ENCODE results near the gene FBXO46. TPM values are rescaled to one million over a fixed set of nuclear protein-coding genes. Genes with fewer than 3 reads are reported as not detected.
"Not testable (repeated sequence)": the region's sequence is repeated elsewhere in the genome, so short reads cannot be mapped to it uniquely, and the experiment has no call there.

FBXO46 gene
- polyA plus RNA-seq, 12 donors, result 8.3 to 31.5 (median 13.2) TPM; not detected in 1

DNA sequence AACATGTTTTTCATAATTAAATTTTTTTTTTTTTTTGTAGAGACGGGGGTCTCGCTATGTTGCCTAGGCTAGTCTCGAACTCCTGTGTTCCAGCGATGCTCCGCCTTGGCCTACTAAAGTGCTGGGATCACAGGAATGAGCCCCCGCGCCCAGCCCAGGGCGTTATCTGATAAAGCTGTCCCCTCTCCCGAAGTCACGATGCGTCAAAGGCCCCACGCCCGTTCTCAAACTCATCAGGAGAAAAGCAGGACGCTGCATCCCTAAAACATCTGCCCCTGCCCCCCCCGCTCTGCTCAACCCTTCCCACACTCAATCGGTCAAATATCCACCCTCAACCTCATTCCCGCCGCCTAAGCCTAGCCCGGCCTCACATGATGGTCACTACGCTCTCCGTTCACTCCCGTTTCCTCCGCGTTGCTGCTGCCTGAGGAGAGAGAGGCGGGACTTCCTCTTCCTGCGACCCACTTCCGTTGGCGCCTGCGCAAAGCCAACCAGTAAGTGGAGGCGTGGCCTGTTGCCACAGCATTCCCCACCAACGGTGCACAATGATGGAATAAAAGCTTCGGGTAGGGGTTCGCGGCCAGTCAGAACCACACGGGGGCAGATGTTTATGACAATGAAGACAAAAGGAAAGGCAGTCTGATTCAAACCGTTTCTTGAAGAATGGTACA, 39.0 kb downstream of the FBXO46 start, which contains the start of gene SNRPD2:
Gene SNRPD2 (minus strand): TSS at position 438 of the 671 bp plus-strand sequence. CDS start 65 bp downstream, at position 373.
- DNase-seq, result peak; percentile 96

DNA sequence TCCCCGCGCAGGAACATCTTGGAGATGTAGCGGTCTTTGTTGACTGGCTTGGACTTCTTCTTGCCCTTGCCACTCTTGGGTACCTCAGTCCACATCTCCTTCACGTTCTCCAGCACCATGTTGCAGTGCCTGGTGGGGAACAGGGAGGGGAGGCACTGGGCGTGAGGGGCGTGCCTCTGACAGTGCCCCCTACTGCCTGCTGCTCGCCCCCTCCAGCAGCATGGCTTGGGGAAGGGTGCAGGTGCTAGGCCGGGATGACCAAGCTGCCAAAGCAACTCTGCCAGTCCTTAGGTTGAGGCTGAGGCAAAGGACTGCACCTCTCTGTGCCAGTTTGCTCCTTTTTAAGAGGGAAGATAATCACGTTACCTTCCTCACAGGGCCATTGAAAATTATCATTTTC, 43.1 kb downstream of the FBXO46 start:
- DNase-seq, result no peak

DNA sequence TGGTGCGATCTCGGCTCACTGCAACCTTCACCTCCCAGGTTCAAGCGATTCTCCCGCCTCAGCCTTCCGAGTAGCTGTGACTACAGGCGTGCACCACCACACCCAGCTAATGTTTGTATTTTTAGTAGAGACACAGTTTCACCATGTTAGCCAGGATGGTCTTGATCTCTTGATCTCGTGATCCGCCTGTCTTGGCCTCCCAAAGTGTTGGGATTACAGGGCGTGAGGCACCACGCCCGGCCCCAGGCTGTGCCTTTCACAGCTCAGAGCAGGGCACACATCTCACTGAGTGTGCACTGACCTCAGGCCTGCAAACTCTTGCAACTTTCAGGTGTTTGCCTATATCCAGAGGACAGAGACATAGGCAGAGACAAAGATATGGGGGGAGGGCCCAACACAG, 45.7 kb downstream of the FBXO46 start:
- not testable (repeated sequence) for DNase-seq

DNA sequence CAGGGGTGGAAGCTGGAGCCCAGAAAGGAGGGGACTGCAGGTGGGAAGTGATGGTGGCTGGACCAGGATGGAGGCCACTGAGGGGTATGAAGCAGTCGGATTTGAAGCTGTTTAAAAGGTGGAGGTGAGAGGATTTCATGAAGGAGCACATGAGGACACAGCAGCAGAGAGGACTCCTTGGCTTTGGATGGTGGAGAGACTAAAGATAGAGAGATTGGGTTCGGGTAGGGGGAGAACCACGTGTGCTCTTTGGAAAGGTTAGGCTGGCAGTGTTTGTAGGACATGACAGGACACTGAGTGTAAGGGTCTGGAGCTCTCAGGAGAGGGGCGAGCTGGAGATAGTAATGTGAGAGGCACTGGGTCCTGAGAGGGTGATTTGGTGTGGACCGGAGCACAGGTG, 47.8 kb downstream of the FBXO46 start:
- no peak for DNase-seq

DNA sequence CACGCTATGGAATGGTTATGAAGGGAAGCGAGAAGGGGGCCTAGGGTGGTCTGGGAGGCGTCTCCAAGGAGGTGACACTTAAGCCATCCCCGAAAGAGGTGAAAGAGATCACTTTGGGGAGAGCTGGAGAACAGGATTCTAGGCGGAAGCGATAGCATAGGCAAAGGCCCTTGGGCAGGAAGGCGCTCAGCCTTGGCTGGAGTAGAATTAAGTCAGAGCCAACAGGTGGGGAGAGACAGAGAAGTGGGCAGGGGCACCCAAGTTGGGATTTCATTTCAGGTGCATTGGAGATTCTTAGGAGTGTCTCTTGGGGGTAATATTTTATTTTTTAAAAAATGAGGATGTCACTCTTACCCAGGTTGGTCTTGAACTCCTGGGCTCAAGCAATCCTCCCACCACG, 48.6 kb downstream of the FBXO46 start:
- DNase-seq, result no peak

DNA sequence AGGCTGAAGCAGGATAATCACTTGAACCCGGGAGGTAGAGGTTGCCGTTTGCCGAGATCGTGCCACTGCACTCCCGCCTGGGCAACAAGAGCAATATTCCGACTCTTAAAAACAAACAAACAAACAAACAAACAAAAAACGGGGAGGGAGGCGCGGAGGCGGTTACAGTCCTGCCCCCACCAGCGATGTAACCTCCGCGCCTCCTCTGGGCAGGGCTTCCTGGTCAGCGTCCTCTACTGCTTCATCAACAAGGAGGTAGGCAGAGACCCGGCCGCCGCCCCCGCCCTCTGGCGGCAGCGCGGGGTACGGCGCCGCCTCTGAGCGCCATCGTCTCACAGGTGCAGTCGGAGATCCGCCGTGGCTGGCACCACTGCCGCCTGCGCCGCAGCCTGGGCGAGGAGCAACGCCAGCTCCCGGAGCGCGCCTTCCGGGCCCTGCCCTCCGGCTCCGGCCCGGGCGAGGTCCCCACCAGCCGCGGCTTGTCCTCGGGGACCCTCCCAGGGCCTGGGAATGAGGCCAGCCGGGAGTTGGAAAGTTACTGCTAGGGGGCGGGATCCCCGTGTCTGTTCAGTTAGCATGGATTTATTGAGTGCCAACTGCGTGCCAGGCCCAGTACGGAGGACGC, 49.2 kb downstream of the FBXO46 start:
- DNase-seq, result peak; percentile 66

DNA sequence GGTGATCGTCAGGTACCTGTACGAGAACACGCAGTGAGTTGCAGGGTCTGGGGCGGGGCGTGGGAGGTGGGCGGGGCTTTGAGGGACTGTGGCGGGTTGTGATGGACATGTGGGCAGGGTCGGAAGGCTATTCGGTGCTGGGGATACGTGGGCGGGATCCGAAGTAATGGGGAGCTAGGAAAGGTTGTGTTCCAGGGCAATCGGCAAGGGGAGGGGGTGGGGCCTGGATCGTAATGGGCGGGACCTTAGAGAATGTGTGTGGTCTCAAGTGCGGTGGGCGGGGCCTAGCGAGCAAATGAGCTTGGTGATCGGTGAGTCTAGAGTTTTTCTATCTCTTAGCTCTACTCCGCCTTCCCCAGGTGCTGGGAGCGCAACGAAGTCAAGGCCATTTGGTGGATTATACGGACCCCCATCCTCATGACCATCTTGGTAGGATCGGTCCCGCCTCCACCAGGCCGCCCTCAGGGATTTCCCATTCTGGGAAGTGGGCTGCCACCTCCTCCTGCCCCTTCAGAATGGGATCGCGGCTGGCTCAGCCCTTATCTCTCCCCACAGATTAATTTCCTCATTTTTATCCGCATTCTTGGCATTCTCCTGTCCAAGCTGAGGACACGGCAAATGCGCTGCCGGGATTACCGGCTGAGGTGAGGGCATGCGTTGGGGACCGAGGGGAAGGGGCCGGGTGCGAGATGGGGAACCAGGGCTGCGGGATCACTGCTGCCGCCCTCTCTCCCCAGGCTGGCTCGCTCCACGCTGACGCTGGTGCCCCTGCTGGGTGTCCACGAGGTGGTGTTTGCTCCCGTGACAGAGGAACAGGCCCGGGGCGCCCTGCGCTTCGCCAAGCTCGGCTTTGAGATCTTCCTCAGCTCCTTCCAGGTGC, 53.1 kb downstream of the FBXO46 start:
- peak; percentile 14 for DNase-seq

DNA sequence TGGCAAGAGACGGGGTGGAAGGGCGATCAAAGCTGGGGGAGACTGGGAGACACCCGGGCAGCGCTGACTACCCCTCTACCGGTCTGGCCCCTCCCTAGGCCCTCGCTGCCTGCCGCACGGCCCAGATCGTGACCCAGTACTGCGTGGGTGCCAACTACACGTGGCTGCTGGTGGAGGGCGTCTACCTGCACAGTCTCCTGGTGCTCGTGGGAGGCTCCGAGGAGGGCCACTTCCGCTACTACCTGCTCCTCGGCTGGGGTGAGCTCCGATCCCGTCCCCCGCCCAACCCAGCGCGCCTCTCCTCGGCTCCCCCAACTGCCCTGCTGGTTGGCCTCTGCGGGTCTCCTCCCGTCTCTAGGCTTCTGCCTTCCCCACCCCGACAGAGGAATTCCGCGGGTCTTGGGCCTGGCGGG, 53.8 kb downstream of the FBXO46 start:
- DNase-seq, result no peak

DNA sequence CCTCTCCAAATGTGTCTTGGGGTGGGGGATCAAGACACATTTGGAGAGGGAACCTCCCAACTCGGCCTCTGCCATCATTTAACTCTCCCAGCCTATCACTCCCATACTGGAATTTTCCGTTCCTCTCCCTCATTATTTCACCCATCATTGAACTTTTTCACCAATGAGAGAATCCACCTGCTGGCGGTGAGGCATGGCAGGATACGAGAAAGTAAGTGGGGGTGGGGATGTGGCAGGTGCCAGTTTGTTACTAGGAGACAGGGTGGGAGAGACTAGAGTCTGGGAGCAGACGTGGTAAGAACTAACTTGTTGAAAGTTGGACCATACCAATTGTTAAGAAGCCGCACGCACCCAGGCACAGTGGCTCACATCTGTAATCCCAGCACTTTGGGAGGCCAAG, 55.8 kb downstream of the FBXO46 start:
- DNase-seq, result no peak

DNA sequence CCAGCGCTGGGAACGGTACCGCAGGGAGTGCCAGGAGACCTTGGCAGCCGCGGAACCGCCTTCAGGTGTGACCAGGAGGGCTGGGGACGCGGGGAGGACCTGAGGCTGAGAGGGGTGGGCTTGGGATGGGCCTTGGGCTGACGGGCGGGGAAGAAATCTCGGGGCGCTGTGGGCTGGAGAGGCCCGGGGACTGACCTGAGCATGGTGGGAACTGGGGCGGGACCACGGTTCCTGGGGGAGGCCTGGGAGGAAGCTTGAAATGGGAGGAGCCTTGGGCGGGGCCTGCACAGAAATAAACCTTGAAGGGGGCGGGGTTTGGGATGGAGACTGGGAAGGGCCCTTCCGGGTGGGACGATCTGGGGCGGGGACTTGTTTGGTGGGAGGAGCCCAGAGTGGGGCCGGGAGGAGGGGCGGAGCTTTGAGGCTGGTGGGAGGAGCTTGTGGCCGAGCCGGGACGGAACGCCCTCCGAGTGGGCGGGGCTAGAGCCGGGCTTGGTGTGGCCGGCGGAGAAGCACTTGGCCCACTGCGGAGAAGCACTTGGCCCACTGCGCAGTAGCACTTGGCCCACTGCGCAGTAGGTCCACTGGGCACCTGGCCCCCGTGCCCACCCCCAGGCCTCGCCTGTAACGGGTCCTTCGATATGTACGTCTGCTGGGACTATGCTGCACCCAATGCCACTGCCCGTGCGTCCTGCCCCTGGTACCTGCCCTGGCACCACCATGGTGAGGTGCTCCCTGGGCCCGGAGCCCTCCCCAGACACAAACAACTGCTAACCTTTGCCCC, 59.8 kb downstream of the FBXO46 start:
- no peak for DNase-seq

DNA sequence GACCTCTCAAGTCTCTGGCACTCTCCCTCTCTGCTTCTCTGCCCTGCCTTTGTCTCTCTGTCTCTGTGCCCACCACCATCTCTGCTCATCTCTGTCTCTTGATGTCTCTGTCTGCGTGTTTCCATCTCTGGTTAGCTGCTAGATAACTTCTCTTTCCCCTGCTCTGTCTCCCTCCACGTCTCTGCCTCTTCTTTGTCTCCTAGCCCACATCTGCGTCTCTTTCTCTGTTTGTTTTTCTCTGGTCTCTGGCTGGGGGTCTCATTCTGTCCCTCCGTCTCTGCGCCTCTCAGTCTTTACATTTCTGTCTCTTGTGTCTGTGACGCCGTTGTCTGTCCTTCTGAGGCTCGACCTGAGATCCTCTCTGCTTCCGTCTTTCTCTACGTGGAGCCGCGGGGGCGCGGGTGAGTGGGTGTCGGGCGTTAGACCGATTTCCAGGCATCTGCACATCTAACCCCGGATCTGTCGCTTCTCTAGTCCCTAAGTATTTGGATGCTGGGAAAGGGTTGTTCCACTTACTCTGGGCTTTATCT, 62.3 kb downstream of the FBXO46 start:
- DNase-seq, result no peak

DNA sequence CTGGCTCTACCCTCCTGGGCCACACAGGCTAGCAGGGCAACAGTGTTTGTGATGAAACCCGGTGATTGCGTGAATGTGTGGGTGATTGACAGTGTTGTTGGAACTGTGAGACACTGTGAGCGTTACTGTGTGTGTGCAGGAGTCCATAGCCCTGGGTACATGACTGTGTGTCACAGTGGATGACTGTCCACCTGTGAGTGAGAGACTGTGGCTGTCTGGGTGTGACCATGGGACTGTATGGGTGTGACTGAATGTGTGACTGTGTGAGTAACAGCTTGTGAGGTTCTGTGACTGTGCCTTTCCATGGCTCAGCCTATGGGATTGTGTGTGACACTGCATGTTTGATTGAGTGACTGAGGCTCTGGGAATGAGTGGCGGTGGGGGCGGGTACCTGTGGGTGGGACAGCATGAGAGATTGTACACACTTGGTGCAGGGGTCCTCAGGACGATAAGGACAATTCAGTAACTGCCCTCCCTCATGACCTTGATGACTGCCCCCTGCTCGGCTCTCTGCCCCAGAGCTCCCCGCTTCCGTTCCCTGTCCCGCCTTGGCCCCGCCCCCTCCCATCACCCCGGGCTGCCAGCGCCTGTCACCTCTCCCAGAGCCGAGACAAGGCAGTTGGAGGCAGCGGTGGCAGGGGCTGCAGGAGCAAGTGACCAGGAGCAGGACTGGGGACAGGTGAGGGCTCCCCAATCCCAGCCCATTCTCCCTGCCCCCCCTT, 62.9 kb downstream of the FBXO46 start, which contains the start of gene GIPR:
Gene GIPR (plus strand): TSS at position 602 of the 722 bp plus-strand sequence. CDS start 1,300 bp downstream, outside the sequence.
- no peak for DNase-seq

DNA sequence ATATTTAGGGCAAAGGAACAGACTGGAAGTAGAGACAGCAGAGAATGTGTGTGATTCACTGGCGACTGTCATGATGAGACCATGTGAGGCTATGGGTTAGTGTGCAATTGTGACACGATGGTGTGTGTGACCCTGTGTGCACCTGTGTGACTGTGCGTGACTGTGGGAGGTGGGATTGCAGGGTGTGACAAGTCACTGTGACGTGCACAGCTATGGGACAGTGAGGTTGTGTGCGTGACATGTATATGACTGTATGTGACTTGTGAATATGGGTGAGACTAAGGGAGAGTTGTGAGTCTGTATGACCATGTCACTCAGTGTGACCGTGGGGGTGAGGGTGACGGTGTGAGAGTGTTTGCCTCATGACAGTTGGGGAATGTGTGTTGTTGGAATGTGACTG, 66.1 kb downstream of the FBXO46 start:
- DNase-seq, result no peak

DNA sequence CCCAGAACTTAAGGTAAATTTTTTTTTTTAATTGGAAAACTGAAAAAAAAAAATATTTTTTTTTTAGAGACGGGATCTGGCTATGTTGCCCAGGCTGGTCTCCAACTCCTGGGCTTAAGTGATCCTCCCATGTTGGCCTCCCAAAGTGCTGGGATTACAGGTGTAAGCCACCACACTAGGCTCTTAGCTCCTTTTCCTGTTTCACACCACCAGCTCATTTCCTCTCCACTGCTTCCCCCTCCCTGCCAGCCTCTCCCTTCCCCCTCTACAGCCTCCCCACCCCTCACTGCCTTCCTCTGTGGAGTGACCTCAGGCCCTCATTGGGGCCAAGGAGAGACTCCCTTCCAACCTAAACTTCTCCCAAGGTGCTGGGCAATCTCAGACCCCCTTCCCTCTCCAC, 66.9 kb downstream of the FBXO46 start:
- DNase-seq, result no peak

DNA sequence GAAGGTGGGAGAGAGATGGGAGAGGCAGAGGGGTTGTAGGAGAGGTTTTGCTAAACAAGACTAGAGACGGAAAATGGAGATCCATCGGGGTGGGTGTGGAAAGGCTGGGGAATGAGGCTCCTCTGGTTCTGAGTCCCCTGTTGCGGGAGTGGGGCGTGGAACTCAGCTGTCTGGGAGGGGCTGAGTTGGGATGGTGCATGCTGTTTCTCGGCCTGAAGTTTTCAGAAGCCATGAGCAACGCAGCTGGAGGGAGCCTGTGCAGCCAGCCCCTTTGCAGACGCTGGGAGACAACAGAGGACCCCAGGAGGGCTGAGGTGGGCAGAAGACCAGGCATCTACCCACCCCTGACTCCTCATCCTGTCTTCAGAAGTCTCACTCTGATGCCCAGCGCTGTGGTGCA, 70.1 kb downstream of the FBXO46 start:
- DNase-seq, result no peak

Other genes with a start within 250 kb of the FBXO46 start
- gene RTN2, start 233.8 kb downstream of the FBXO46 start, polyA plus RNA-seq (ENCODE audit: insufficient read length in 12 of 12), result 100 to 1,000 TPM in 8 of 12 donors, 10 to 100 TPM in 3, not detected in 1; 96.1 to 172 (median 118) TPM
- gene PPM1N, start 232.5 kb downstream of the FBXO46 start, polyA plus RNA-seq (ENCODE audit: insufficient read length in 12 of 12), result 1 to 10 TPM in 3 of 12 donors, under 1 TPM in 6, not detected in 3; 0.34 to 1.8 (median 0.82) TPM
- 10 to 100 TPM in 11 of 12 donors, not detected in 1; 42.2 to 71.3 (median 52.1) TPM for gene VASP, start 223.4 kb downstream of the FBXO46 start, polyA plus RNA-seq (ENCODE audit: insufficient read length in 12 of 12)
- 1 to 10 TPM in 11 of 12 donors, not detected in 1; 6.0 to 9.8 (median 7.1) TPM for gene OPA3, start 146.1 kb downstream of the FBXO46 start, polyA plus RNA-seq (ENCODE audit: insufficient read length in 12 of 12)
- gene GPR4, start 128.7 kb downstream of the FBXO46 start, polyA plus RNA-seq (ENCODE audit: insufficient read length in 12 of 12), result 1 to 10 TPM in 11 of 12 donors, not detected in 1; 2.3 to 8.4 (median 2.8) TPM
- 10 to 100 TPM in 5 of 12 donors, 1 to 10 TPM in 5, not detected in 2; 6.0 to 24.8 (median 9.9) TPM for gene EML2, start 91.5 kb downstream of the FBXO46 start, polyA plus RNA-seq (ENCODE audit: insufficient read length in 12 of 12)
- 1 to 10 TPM in 2 of 12 donors, under 1 TPM in 6, not detected in 4; 0.17 to 1.4 (median 0.42) TPM for gene GIPR, start 62.7 kb downstream of the FBXO46 start, polyA plus RNA-seq (ENCODE audit: insufficient read length in 12 of 12)
- gene SNRPD2, start 38.9 kb downstream of the FBXO46 start, polyA plus RNA-seq (ENCODE audit: insufficient read length in 12 of 12), result 100 to 1,000 TPM in 11 of 12 donors, not detected in 1; 157 to 300 (median 239) TPM
- 1 to 10 TPM in 10 of 12 donors, not detected in 2; 2.6 to 5.9 (median 4.0) TPM for gene QPCTL, start 38.2 kb downstream of the FBXO46 start, polyA plus RNA-seq (ENCODE audit: insufficient read length in 12 of 12)
- gene MEIOSIN, start 2.5 kb upstream of the FBXO46 start, polyA plus RNA-seq (ENCODE audit: insufficient read length in 12 of 12), result not detected
- 10 to 100 TPM in 11 of 12 donors, not detected in 1; 10.5 to 46.5 (median 15.5) TPM for gene SIX5, start 38.4 kb upstream of the FBXO46 start, polyA plus RNA-seq (ENCODE audit: insufficient read length in 12 of 12)
- 100 to 1,000 TPM in 11 of 12 donors, not detected in 1; 161 to 353 (median 263) TPM for gene DMPK, start 51.6 kb upstream of the FBXO46 start, polyA plus RNA-seq (ENCODE audit: insufficient read length in 12 of 12)
- 100 to 1,000 TPM in 1 of 12 donors, 10 to 100 TPM in 11; 28.6 to 389 (median 43.8) TPM for gene DMWD, start 61.9 kb upstream of the FBXO46 start, polyA plus RNA-seq (ENCODE audit: insufficient read length in 12 of 12)
- not detected for gene RSPH6A, start 84.4 kb upstream of the FBXO46 start, polyA plus RNA-seq (ENCODE audit: insufficient read length in 12 of 12)
- 10 to 100 TPM in 11 of 12 donors, not detected in 1; 28.4 to 63.7 (median 36.7) TPM for gene SYMPK, start 132.3 kb upstream of the FBXO46 start, polyA plus RNA-seq (ENCODE audit: insufficient read length in 12 of 12)
- not detected for gene FOXA3, start 133.4 kb upstream of the FBXO46 start, polyA plus RNA-seq (ENCODE audit: insufficient read length in 12 of 12)
- gene IRF2BP1, start 155.2 kb upstream of the FBXO46 start, polyA plus RNA-seq (ENCODE audit: insufficient read length in 12 of 12), result 10 to 100 TPM in 10 of 12 donors, 1 to 10 TPM in 1, not detected in 1; 8.9 to 27.3 (median 12.8) TPM
- 1 to 10 TPM in 11 of 12 donors, not detected in 1; 2.2 to 7.6 (median 3.7) TPM for gene MYPOP, start 171.7 kb upstream of the FBXO46 start, polyA plus RNA-seq (ENCODE audit: insufficient read length in 12 of 12)
- gene NANOS2, start 183.9 kb upstream of the FBXO46 start, polyA plus RNA-seq (ENCODE audit: insufficient read length in 12 of 12), result not detected
- 1 to 10 TPM in 11 of 12 donors, not detected in 1; 2.8 to 4.8 (median 3.7) TPM for gene NOVA2, start 243.0 kb upstream of the FBXO46 start, polyA plus RNA-seq (ENCODE audit: insufficient read length in 12 of 12)

Measured in muscle of arm (tissue), 12 donors.